Head of caudate nucleus (tissue), 42 donors: ENCODE measurements around the gene NFIC.
"Not testable (repeated sequence)": the region's sequence is repeated elsewhere in the genome, so short reads cannot be mapped to it uniquely, and the experiment has no call there.

ENCODE experiments used
- DNase-seq, 42 donors: peaks; one replicate each; pipeline versions ENCODE4 v3.0.0 to v3.0.0-alpha.2; 2020 to 2021; ENCODE audit warnings: mixed read lengths in 7 of 42
- intact Hi-C: fragments of 100-400 bp; cut with DNase I; formaldehyde crosslinking; loops from one replicate; pipeline ENCODE4 v1.15.0; 2022

Gene NFIC

DNA sequence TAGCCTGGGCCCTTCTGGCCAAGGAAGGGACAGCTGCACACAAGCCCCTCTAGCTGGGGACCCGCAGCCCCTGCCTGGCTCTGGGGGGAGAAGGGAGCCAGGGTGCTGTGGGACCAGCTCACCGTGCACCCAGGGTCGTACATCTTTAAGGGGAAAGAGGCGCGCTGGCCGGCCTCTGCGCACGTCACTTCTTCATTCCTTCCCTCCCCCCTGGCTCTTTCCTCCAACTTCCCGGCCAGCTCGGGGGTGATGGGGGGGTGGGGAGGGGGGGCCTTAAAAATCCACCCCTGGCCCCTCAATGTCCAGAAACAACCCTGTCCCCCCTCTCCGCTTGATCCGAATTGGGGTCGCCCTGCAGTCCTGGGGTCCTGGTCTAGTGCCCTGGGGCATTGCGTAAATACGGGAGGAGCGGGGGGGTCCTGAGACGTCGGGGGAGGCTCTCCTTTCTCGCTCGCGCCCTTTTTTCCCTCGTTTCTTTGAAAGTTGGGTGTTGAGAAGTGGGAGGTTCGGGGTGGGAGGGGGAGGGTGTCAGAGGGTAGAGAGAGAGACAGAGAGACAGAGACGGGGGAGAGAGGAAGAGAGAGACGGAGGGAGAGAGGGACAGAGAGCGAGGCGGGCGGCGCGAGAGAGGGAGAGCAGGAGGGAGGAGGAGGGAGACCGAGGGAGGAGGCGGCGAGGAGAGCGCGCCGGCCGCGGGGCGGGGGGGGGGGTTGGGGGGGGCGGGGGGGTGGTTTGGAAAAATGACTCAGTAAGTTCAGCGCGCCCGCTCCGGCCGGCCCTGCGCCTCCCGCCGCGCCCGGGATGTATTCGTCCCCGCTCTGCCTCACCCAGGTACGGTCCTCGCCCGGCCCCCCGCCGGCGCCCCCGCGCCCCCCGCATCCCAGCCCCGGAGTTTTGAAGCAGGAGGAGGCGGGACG is at the start of gene NFIC:
NFIC (plus strand) TSS at position 748 of the 917 bp plus-strand sequence; CDS start at position 802, 54 bp downstream.
- DNase-seq, result peak in 40 of 42 donors; percentile 47 to 87 (median 68)
- intact Hi-C loops, result loop anchor here (5.0 kb wide), 1 partner anchor 36 kb away; no protein-coding TSS in a partner anchor

DNA sequence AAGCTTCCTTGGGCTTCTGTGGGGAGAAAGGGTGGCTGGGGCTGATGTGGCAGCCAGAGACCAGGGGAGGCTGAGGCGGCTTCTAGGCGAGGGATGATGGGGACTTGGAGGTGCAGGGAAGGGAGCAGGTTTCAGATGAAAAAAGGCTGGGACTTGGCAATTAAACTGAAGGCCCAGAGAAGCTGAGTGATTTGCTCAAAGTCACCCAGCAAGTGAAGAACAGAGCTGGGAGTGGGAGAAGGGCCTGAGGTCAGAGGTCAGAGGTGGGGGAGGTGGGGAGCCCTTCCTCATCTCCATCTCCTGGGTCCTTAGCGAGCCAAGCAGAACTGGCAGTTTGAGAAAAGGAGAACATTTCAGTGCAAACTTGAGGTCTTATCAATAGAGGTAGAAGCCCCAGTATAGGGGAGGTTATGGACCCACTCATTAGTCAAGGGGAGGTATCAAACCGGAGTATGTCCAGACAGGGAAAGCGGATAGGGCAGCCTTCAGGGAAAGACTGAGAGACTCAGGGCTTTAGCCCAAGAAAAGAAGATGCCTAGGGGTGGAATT is 49.6 kb upstream of the NFIC start:
- DNase-seq, result no peak
- intact Hi-C loops, result no loop called here

DNA sequence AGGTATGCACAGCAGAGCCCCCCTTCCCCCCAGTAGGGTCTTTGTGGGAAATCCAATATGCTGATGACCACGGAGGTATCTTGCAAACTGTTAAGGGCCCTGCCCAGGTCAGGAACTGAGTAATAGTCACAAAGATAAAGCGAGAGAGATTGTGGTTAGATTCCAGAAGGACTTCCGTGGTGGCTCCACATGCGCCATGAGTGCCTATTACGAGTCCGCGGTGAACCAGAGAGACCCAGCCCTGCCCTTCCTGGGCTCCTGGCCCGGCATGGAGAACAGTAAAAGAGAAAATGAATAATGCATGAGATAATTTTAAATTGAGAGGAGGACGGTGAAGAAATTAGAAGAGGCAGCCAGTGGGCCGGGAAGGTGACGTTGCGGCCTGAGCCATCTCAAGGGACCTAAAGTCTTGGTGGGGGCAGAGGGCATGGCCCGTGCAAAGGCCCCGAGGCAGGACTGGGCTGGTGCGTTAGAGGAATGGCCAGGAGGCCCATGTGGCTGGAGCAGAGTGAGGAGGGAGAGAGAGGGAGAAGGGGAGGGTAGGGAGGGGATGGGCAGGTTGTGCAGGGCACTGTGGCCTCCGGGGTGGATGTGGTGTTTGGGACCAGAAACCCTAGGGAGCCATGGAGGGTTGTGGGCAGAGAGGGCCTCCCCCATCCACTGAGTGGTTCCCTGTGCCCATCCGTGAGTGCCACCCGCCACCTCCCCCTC is 46.6 kb upstream of the NFIC start:
- intact Hi-C loops, result no loop called here

DNA sequence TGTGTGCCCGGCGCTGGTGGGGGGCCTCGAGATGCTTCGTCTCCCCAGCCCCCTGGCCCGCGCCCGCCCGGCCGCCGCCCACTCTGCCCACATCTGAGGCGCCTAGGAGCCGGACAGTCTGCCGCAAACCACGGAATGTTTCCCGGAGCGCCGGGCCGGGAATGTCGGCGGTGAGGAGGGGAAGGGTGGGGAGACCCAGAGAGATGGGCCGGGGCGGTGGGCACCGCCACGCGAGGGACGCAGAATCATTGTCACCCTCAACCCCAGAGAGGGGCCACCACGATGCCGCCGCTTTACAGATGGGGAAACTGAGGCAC is 46.1 kb upstream of the NFIC start:
- no peak for DNase-seq

More for the DNA sequence above, 46.6 kb upstream of the NFIC start:
- DNase-seq, result no peak

DNA sequence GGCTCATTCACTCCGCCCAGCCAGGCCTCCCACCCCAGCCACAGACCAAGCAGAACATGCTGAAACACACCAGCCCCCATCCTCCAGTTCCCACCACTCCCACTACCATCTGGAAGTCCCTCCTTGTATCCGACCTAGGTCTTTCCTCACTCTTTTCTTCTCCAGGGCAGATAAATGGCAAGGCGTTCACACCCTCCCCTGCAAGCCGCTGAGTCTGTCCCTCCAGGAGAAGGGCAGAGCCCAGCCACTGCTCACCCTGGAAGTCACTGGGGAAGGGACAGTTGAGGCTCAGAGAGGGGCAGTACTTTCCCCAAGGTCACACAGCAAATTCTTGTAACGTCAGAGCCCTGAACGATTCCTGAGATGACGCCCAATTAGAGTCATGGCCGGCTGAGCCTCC is 45.5 kb upstream of the NFIC start:
- intact Hi-C loops, result no loop called here
- DNase-seq, result no peak

More for the DNA sequence above, 46.1 kb upstream of the NFIC start:
- intact Hi-C loops, result no loop called here

DNA sequence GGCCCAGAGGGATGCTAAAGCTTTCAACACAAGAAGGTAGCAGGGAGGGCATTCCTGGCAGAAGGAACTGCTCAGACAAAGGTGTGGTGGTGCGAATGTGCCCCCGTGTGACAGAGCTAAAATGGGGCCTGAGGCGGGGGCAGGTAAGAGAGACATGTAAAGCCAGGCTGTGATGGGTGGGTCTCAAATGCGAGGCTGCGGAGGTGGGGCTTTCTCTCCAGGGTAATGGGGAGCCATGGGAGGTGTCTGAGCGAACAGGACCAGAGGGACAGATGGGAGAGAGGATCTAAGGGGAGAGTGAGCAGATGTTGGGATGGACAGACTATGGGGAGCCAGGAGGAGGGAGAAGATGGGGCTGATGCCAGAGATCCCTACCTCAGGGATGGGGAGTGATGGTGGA is 44.7 kb upstream of the NFIC start:
- intact Hi-C loops, result no loop called here
- no peak for DNase-seq

DNA sequence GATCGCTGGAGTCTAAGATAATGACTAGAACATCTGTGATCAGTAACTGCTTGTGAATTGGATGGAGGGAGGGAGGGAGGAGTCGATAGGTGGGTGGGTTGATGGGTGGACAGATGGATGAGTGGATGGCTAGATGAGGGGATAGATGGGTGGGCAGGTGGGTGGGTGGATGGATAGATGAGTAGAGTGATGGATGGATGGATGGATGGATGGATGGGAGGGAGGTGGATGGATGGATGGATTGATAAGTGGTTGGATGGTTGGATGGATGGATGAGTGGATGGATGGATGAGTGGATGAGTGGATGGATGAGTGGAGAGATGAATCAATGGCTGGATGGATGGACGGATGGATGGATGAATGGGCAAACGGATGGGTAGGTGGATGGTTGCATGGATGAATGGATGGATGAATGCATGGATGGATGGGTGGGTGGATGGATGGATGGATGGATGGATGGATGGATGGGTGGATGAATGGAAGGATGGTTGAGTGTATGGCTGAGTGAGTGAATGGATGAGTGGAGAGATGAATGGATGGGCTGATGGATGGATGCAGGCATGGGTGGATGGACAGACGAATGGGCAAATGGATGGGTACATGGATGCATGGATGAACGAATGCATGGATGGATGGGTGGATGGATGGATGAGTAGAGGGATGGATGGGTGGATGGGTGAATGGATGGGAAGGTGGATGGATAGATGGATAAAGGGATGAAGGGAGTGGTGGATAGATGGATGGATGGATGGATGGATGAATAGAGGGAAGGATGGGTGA is 44.0 kb upstream of the NFIC start:
- intact Hi-C loops, result no loop called here
- no peak for DNase-seq

DNA sequence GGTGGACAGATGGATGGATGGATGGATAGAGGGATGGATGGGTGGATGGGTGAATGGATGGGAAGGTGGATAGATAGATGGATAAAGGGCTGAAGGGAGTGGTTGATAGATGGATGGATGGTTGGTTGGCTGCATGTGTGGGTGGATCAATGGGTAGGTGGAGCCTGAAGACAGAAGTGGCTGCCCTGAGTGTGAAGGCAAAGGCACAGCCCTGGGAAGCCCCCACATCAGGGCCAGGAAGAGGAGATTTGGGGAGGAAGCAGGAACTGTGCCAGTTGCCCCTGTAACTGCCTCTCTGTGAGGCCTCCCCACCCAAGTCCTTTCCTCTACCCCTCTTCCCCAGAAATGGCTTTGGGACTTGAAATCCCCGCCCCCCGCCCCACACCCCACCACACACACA is 43.4 kb upstream of the NFIC start:
- no peak for DNase-seq
- intact Hi-C loops, result no loop called here

DNA sequence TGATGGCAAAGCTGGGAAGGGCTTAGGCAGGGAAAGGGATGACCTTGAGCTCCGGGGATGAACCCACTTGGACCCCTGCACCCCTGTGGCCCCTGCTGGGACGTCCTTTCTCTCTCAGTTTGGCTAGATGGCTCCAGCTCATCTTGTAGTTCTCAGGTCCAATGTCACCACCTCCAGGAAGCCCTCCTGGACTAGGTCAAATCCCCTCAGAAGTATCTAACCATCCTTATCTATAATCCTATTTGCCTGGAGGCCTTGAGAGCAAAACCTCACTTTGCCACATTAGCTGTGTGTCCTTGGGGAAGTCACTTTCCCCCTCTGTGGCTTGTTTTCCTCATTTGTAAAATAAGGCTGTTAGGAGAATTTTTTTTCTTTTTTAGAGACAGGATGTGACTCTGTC is 42.7 kb upstream of the NFIC start:
- intact Hi-C loops, result no loop called here
- DNase-seq, result no peak

DNA sequence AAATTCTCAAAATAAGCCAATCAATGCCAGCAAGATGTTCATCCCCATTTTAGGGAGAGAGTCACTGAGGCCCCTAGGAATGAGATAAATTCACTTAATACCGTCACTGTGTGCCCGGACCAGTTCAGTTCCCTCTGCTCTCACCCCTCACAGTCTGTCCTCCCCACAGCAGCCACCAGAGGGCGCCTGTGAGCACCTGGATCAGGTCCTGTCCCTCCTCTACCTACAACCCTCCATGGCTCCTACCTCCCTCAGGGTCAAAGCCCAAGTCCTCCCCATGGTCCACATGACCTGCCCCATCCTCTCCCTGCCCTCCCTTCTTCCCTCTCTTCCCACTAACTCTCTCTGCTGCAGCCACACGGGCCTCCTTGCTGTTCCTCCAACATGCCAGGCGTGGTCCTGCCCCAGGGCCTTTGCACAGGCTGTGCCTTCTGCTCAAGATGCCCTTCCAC is 42.0 kb upstream of the NFIC start:
- DNase-seq, result peak in 31 of 42 donors; percentile 23 to 81 (median 50)
- intact Hi-C loops, result no loop called here

DNA sequence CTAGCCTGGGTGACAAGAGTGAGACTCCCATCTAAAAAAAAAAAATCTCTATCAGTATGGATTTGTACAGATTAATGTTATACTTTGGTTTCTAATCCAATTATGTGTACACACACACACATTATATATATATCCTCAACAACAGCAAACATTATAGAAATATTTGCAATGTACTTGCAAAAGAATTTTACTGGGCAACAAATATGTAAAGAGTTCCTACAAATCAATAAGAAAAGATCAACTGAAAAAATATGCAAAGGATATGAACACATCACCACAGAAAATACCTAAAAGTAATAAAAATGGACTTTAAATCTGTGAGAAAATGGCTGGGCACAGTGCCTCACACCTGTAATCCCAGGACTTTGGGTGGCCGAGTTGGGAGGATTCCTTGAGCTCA is 40.9 kb upstream of the NFIC start:
- no peak for DNase-seq
- intact Hi-C loops, result loop anchor here (5.0 kb wide), 1 partner anchor 102 kb away; no protein-coding TSS in a partner anchor

DNA sequence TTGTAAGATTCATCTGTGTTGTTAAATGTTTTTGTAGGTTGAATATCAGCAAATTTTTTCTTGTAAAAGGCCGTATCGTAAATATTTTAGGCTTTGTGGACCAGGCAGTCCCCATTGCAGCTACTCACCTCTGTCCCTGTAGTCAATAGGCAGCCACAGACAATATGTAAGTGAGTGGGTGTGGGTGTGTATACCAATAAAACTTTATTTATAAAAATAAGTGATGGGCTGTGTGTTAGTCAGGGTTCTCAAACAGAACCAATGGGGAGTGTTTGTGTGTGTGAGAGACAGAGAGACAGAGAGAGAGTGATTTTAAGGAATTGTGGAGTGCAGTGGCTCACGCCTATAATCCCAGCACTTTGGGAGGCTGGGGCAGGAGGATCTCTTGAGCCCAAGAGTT is 37.6 kb upstream of the NFIC start:
- intact Hi-C loops, result loop anchor here (5.0 kb wide), 1 partner anchor 99 kb away; no protein-coding TSS in a partner anchor
- DNase-seq, result no peak

DNA sequence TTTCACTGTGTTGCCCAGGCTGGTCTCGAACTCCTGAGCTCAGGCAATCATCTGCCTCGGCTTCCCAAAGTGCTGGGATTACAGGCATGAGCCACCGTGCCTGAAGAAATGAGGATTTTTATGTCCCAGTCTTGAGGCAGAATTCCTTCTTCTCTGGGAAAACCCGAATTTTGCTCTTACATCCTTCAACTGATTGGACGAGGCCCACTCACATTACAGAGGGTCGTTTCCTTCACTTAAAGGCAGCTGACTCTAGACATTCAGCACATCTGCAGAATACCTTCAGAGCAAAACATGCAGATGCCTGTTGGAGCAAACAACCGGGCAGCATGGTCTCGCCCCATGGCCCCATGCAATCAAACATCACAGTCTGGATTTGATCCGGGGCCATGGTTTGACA is 36.3 kb upstream of the NFIC start:
- DNase-seq, result no peak
- intact Hi-C loops, result no loop called here

DNA sequence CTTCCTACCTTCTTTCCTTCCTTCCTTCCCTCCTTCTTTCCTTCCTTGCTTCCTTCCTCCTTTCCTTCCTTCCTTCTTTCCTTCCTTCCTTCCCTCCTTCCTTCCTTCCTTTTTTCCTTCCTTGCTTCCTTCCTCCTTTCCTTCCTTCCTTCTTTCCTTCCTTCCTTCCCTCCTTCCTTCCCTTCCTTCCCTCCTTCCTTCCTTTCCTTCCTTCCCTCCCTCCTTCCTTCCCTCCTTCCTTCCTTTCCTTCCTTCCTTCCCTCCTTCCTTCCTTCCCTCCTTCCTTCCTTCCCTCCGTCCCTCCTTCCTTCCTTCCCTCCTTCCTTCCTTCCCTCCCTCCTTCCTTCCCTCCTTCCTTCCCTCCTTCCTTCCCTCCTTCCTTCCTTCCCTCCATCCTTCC is 34.2 kb upstream of the NFIC start:
- intact Hi-C loops, DNase-seq: not testable (repeated sequence)

DNA sequence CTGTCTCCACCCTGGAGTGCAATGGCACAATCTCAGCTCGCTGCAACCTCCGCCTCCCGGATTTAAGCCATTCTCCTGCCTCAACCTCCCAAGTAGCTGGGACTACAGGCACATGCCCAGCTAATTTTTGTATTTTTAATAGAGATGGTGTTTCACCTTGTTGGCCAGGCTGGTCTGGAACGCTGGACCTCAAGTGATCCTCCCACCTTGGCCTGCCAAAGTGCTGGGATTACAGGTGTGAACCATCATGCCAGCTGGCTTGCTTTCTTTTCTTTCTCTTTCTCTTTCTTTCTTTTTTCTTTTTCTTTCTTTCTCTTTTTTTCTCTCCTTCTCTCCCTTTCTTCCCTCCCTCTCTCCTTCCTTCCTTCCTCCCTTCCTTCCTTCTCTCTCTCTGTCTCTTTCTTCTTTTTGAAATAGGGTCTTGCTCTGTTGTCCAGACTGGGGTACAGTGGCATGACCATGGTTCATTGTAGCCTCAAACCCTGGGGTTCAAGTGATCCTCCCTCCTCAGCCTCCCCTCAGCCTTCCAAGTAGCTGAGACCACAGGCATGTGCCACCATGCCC is 33.3 kb upstream of the NFIC start:
- DNase-seq, result no peak
- intact Hi-C loops, result no loop called here

DNA sequence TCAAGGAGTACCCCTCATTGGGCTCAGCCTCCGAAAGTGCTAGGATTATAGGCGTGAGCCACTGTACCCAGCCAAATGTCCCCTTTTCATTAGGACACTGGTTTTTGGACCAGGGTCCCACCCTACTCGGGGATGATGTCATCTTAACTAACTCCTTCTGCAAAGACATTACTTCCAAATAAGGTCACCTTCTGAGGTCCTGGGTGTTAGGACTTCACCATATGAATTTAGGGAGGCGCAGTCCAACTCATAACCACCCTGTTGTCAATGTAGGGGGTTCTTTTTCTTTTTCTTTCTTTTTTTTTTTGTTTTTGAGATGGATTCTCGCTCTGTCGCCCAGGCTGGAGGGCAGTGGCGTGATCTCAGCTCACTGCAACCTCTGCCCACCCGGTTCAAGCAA is 32.7 kb upstream of the NFIC start:
- intact Hi-C loops, result no loop called here

DNA sequence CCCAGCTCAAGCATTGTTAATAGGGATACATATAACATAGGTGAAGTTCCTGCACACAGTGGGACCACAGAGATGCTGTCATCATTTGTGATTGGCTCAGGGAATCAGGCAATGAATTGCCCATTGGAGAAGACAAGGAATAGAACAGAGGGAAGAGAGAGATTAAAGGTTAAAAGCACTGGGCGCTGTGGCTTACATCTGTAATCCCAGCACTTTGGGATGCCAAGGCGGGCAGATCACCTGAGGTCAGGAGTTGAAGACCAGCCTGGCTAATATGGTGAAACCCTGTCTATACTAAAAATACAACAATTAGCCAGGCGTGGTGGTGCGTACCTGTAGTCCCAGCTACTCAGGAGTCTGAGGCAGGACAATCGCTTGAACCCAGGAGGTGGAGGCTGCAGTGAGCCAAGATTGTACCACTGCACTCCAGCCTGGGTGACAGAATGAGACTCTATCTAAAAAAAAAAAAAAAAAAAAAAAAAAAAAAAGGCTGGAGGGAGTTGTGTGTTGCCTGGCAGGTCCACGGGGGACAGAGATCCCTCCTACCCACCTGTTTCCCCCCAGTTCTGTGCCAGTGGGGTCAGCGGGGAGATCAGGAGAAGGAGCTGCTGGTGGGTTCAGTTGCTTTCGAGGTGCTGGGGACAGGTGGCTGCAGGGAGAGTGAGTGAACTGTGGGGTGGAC is 31.5 kb upstream of the NFIC start:
- intact Hi-C loops, result not testable (repeated sequence)

More for the DNA sequence above, 32.7 kb upstream of the NFIC start:
- no peak for DNase-seq

More for the DNA sequence above, 31.5 kb upstream of the NFIC start:
- DNase-seq, result not testable (repeated sequence)
